ENCODE measurements around the gene MUC12. TPM values are rescaled to one million over a fixed set of nuclear protein-coding genes. Genes with fewer than 3 reads are reported as not detected.
"Not testable (repeated sequence)": the region's sequence is repeated elsewhere in the genome, so short reads cannot be mapped to it uniquely, and the experiment has no call there.

Gene MUC12, protein sequence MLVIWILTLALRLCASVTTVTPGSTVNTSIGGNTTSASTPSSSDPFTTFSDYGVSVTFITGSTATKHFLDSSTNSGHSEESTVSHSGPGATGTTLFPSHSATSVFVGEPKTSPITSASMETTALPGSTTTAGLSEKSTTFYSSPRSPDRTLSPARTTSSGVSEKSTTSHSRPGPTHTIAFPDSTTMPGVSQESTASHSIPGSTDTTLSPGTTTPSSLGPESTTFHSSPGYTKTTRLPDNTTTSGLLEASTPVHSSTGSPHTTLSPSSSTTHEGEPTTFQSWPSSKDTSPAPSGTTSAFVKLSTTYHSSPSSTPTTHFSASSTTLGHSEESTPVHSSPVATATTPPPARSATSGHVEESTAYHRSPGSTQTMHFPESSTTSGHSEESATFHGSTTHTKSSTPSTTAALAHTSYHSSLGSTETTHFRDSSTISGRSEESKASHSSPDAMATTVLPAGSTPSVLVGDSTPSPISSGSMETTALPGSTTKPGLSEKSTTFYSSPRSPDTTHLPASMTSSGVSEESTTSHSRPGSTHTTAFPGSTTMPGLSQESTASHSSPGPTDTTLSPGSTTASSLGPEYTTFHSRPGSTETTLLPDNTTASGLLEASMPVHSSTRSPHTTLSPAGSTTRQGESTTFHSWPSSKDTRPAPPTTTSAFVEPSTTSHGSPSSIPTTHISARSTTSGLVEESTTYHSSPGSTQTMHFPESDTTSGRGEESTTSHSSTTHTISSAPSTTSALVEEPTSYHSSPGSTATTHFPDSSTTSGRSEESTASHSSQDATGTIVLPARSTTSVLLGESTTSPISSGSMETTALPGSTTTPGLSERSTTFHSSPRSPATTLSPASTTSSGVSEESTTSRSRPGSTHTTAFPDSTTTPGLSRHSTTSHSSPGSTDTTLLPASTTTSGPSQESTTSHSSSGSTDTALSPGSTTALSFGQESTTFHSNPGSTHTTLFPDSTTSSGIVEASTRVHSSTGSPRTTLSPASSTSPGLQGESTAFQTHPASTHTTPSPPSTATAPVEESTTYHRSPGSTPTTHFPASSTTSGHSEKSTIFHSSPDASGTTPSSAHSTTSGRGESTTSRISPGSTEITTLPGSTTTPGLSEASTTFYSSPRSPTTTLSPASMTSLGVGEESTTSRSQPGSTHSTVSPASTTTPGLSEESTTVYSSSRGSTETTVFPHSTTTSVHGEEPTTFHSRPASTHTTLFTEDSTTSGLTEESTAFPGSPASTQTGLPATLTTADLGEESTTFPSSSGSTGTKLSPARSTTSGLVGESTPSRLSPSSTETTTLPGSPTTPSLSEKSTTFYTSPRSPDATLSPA (N-terminal part only)
- polyA plus RNA-seq (2012; ENCODE audit: insufficient read depth, insufficient read length, low read depth) = 0.82 TPM

DNA sequence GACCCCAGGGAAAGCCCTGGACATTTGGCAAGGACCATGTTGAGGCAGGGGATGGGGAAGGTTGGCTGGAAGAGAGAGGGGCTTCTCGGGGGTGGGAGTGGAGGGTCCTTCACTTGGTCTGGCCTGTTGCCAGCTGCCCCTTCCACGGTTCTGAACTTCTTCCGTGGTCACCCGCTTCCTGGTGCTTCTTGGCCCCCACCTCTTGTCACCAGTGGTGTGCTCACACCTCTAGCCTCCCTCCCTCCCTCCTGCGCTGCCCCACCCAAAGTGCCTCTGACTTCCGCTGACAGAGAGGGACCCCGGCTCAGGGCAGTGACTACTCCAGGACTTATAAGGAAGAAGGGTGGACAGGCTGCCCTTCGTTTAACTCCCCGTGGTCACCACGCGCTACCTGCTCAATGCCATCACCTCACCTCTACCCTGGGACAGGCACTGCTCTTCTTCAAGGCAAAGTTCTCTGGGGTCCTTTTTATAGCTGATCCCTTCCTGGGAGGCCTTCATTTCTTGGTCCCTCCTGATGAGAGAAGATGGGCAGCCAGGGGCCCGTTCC lies at the start of gene MUC12:
MUC12 (plus strand) TSS at position 500 of the 550 bp plus-strand sequence. CDS start 58 bp downstream, outside the sequence.
- no peaks in the 10 kb centered on the region; the same call in 1 of the 2 replicates for H3K4me1 ChIP-seq
- H3K36me3 ChIP-seq = no peaks in the 10 kb centered on the region
- no peak within 1 kb of the TSS for H3K4me3 ChIP-seq (ENCODE audit: low read depth, low read length)
- peaks cover 62% of the 10 kb centered on the region for H3K27me3 ChIP-seq
- TF ChIP-seq, protein P1, sequence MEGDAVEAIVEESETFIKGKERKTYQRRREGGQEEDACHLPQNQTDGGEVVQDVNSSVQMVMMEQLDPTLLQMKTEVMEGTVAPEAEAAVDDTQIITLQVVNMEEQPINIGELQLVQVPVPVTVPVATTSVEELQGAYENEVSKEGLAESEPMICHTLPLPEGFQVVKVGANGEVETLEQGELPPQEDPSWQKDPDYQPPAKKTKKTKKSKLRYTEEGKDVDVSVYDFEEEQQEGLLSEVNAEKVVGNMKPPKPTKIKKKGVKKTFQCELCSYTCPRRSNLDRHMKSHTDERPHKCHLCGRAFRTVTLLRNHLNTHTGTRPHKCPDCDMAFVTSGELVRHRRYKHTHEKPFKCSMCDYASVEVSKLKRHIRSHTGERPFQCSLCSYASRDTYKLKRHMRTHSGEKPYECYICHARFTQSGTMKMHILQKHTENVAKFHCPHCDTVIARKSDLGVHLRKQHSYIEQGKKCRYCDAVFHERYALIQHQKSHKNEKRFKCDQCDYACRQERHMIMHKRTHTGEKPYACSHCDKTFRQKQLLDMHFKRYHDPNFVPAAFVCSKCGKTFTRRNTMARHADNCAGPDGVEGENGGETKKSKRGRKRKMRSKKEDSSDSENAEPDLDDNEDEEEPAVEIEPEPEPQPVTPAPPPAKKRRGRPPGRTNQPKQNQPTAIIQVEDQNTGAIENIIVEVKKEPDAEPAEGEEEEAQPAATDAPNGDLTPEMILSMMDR (IDR thresholded peaks at IDR 0.05; ENCODE audit: low read depth, low read length) = no peak
- DNase-seq = no peak
- no peaks in the 10 kb centered on the region for H3K9me3 ChIP-seq

DNA sequence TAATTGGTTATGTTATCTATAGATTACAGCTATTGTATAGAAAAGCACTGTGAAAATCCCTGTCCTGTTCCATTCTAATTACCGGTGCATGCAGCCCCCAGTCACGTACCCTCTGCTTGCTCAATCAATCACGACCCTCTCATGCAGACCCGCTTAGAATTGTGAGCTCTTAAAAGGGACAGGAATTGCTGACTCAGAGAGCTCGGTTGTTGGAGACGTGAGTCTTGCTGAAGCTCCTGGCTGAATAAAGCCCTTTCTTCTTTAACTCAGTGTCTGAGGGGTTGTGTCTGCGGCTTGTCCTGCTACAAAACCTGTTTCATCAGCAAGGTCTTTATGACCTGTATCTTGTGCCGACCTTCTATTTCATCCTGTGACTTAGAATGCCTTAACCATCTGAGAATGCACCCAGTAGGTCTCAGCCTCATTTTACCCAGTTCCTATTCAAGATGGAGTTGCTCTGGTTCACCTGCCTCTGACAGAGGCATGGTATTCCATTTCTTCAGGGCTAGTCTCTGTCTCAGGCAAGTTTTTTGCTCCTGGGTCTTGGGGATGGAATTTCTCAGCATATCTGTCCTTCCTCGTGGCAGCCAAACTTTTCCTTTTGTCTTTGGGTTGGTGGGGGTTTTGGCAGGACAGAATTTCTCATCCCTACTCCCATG lies 49.5 kb upstream of the MUC12 start:
- not testable (repeated sequence) for DNase-seq; H3K4me1 ChIP-seq; H3K4me3 ChIP-seq (ENCODE audit: low read depth, low read length); H3K36me3 ChIP-seq; H3K9me3 ChIP-seq; H3K27me3 ChIP-seq

DNA sequence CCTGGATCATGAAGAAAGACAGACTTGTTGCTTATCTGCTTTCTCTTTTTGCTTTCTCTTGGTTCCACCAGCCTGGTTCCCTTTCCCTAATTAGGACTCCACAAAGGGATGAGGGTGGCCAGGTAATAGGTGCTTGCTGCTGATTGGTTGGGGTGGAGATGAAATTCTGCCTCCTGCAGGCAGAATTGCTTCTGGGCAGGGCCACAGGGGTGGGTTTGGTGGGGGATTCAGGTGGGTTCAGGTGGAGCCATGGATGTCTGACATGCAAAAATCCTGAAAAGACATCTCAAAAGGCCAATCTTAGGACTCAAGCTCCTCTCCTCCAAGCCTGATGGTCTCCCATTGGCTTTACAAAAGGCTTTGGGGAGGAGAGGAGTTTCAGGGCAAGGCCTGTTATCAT lies 48.3 kb upstream of the MUC12 start:
- no peaks in the 10 kb centered on the region for H3K4me1 ChIP-seq
- no peaks in the 10 kb centered on the region for H3K27me3 ChIP-seq
- H3K9me3 ChIP-seq = no peaks in the 10 kb centered on the region
- H3K36me3 ChIP-seq = no peaks in the 10 kb centered on the region
- no peak overlapping the region for H3K4me3 ChIP-seq (ENCODE audit: low read depth, low read length)
- TF ChIP-seq, protein P1 (IDR thresholded peaks at IDR 0.05; ENCODE audit: low read depth, low read length) = no peak
- DNase-seq = no peak

DNA sequence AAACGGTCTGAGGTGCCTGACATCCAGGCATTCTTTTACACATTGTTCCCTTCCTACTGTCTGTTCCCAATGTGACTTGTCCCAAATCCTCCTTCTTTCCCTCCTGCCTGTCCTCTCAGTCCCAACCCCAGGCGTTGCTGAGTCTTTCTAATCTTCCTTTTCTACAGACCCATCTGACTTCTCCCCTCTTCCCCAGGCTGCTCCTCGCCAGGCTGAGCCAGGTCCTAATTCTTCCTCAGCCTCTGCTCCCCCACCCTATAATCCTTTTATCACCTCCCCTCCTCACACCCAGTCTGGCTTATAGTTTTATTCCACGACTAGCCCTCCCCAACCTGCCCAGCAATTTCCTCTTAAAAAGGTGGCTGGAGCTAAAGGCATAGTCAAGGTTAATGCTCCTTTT lies 45.7 kb upstream of the MUC12 start:
- H3K27me3 ChIP-seq; H3K4me1 ChIP-seq; H3K4me3 ChIP-seq (ENCODE audit: low read depth, low read length); H3K9me3 ChIP-seq; DNase-seq; H3K36me3 ChIP-seq: not testable (repeated sequence)

DNA sequence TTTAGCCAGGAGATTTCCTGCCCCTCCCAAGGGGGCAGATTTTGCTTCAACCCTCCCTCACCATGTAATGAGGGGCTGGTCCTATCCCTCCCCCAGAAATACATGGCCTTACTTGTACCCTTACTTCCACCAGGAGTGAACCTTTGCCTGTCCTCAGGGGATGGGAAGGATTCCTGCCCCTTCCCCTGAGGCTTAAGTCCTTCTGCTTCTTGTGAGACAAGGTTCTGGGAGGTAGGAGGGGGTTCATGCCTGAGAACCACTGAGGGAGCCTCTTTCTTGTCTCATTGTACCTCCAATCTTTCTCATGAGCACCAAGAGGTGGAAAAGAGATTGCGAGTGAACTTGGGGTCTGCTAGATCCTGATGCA lies 39.6 kb upstream of the MUC12 start:
- DNase-seq = no peak
- peaks cover 17% of the 10 kb centered on the region for H3K27me3 ChIP-seq
- TF ChIP-seq, protein P1 (IDR thresholded peaks at IDR 0.05; ENCODE audit: low read depth, low read length) = no peak
- H3K9me3 ChIP-seq = no peaks in the 10 kb centered on the region
- H3K4me3 ChIP-seq (ENCODE audit: low read depth, low read length) = no peak overlapping the region
- no peaks in the 10 kb centered on the region for H3K4me1 ChIP-seq
- no peaks in the 10 kb centered on the region for H3K36me3 ChIP-seq

DNA sequence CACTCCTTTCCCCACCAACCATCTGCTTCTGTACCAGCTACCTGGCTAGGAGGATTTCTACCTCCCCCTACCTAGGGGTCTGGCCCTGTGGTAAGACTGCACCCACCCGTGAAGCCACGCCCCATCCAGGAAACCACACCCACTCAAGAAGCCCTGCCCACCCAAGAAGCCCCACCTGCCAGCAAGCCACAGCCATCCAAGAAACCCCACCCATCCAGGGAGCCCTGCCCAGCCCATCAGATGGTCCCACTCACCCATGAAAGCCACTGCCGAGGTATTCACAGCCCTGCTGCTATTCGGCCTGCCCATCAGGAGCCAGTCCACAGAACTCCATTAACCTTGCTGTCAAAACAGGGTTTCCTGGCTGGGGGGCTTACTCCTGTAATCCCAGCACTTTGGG lies 35.6 kb upstream of the MUC12 start:
- DNase-seq = no peak
- Histone ChIP-seq H3K27me3 (peaks cover 26% of the 10 kb centered on the region), H3K4me3 (ENCODE audit: low read depth, low read length) (no peak overlapping the region), H3K36me3 (no peaks in the 10 kb centered on the region), H3K9me3 (no peaks in the 10 kb centered on the region), H3K4me1 (no peaks in the 10 kb centered on the region)
- TF ChIP-seq, protein P1 (IDR thresholded peaks at IDR 0.05; ENCODE audit: low read depth, low read length) = no peak

DNA sequence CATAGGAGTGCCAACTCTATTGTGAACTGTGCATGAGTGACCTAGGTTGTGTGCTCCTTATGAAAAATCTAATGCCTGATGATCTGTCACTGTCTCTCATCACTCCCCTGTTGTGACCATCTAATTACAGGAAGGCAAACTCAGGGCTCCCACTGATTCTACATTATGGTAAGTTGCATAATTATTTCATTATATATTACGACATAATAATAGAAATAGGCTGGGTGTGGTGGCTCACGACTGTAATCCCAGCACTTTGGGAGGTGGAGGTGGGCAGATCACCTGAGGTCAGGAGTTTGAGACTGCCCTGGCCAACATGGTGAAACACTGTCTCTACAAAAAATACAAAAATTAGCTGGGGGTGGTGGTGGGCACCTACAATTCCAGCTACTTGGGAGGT lies 34.0 kb upstream of the MUC12 start:
- not testable (repeated sequence) for H3K4me3 ChIP-seq (ENCODE audit: low read depth, low read length); DNase-seq; H3K9me3 ChIP-seq; H3K4me1 ChIP-seq; H3K36me3 ChIP-seq
- peaks cover 22% of the 10 kb centered on the region for H3K27me3 ChIP-seq

DNA sequence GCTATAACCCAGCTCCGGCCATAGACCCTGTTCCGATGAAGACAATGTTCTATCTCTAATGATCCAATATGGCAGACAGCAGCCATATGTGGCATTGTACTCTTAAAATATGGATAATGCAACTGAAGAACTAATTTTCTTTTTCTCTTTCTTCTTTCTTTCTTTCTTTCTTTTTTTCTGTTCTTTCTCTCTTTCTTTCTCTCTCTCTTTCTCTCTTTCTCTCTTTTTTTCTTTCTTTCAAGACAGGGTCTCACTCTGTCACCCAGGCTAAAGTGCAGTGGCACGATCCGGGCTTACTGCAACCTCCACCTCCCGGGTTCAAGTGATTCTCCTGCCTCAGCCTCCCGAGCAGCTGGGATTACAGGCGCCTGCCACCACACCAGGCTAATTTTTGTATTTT lies 33.2 kb upstream of the MUC12 start:
- not testable (repeated sequence) for DNase-seq; H3K36me3 ChIP-seq; H3K4me3 ChIP-seq (ENCODE audit: low read depth, low read length); H3K9me3 ChIP-seq; H3K4me1 ChIP-seq
- H3K27me3 ChIP-seq = peaks cover 16% of the 10 kb centered on the region

All from BE2C (cell line).